ENCODE results near the gene ZFP62.

ZFP62 gene

DNA sequence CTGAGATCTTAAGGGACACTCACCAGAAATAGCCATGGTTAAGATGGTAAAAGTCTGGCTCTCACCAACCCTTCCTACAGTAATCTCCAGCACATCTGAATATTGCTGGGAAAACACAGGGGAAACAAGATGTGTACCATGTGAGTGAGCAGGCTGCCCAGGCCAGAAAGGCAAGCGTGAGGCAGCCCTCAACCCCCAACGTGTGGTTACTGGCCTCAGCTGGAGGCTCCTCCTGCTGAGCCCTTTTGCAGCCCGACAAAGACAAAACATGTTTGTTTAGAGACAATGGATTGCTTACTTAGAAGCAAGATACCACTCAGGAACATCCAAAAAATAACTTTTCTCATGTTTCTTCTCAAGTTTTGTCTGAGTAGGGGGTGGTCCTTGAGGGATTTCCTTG is 16.6 kb downstream of the ZFP62 start:
- no peak overlapping the region for H3K4me3 ChIP-seq (ENCODE audit: low read depth, low read length)
- TF ChIP-seq, protein P1, sequence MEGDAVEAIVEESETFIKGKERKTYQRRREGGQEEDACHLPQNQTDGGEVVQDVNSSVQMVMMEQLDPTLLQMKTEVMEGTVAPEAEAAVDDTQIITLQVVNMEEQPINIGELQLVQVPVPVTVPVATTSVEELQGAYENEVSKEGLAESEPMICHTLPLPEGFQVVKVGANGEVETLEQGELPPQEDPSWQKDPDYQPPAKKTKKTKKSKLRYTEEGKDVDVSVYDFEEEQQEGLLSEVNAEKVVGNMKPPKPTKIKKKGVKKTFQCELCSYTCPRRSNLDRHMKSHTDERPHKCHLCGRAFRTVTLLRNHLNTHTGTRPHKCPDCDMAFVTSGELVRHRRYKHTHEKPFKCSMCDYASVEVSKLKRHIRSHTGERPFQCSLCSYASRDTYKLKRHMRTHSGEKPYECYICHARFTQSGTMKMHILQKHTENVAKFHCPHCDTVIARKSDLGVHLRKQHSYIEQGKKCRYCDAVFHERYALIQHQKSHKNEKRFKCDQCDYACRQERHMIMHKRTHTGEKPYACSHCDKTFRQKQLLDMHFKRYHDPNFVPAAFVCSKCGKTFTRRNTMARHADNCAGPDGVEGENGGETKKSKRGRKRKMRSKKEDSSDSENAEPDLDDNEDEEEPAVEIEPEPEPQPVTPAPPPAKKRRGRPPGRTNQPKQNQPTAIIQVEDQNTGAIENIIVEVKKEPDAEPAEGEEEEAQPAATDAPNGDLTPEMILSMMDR (IDR thresholded peaks at IDR 0.05; ENCODE audit: low read depth, low read length) = no peak

DNA sequence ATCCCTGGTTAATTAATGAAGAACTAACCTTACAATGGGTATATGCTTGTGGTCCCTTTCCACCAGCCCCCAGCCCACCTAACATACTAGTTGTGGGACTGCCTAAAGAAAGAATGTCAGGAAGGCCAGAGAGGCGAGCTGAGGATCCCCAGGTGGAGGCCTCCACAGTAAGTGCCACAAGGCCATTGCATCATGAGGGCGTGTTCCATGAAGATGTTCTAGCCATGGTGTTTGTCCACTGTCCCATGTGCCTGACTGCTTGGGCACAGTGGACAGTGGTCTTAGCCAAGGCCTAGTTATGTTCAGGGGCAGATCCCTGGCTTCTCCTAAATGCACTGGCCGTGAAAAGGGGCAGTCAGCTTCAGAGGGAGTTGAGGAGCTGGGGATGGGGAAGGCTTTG is 21.1 kb downstream of the ZFP62 start:
- no peak overlapping the region for H3K4me3 ChIP-seq (ENCODE audit: low read depth, low read length)
- TF ChIP-seq, protein P1 (IDR thresholded peaks at IDR 0.05; ENCODE audit: low read depth, low read length) = no peak

DNA sequence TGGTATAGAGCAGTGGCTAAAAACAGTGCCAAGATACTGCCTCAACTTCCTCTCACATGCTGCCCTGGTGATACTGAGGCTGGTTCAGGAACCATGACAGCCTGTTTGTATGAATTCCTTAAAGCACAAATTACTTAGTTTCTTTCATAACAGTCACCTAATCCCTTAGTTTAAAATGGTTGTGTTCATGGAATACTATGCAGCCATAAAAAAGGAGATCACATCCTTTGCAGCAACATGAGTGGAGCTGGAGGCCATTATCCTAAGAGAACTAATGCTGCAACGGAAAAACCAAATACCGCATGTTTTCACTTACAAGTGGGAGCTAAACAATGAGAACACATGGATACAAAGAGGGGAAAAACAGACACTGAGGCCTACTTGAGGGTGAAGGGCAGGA is 21.8 kb downstream of the ZFP62 start:
- H3K4me3 ChIP-seq (ENCODE audit: low read depth, low read length) = no peak overlapping the region
- TF ChIP-seq, protein P1 (IDR thresholded peaks at IDR 0.05; ENCODE audit: low read depth, low read length) = no peak

DNA sequence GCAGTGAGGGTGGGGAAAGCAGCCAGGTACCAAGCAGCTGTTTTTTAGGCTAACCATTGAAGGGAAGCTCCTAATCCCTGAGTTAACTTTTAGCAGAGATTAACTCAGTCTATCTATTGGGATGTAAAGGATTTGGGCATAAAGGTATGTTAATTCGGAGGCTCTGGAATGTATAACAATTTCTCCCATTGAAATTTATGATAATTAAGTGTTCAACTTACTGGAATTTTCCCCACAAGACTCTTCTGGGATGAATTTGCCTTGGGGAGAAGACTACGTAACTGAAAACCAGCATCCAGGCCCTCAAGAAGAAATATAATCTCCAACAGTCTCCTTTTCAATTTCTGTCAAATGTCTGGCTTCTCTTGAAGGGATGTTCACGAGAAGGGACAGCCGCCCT is 23.6 kb downstream of the ZFP62 start:
- no peak overlapping the region for H3K4me3 ChIP-seq (ENCODE audit: low read depth, low read length)
- TF ChIP-seq, protein P1 (IDR thresholded peaks at IDR 0.05; ENCODE audit: low read depth, low read length) = no peak

DNA sequence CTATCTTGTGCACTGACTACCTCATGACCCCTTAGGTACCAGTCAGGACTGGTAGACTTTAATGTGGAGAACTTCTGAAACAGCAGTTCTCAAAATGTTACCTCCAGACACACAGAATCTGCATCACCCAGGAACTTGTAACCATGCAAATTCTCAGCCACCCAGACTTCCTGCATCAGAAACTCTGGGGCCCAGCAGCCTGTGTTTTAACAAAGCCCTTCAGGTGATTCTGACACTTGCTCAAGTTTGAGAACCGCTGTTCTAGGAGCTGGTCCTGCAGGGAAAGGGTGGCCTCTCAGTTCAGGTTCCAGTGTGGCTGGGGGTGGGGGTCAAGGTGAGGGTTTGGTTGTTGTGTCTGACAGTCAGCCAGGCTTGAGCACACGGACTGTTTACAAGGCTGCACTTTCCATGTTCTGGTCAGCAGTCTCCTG is 28.4 kb downstream of the ZFP62 start:
- TF ChIP-seq, protein P1 (IDR thresholded peaks at IDR 0.05; ENCODE audit: low read depth, low read length) = no peak
- H3K4me3 ChIP-seq (ENCODE audit: low read depth, low read length) = peak overlapping the region; percentile 81; the same call in 1 of the 2 replicates

DNA sequence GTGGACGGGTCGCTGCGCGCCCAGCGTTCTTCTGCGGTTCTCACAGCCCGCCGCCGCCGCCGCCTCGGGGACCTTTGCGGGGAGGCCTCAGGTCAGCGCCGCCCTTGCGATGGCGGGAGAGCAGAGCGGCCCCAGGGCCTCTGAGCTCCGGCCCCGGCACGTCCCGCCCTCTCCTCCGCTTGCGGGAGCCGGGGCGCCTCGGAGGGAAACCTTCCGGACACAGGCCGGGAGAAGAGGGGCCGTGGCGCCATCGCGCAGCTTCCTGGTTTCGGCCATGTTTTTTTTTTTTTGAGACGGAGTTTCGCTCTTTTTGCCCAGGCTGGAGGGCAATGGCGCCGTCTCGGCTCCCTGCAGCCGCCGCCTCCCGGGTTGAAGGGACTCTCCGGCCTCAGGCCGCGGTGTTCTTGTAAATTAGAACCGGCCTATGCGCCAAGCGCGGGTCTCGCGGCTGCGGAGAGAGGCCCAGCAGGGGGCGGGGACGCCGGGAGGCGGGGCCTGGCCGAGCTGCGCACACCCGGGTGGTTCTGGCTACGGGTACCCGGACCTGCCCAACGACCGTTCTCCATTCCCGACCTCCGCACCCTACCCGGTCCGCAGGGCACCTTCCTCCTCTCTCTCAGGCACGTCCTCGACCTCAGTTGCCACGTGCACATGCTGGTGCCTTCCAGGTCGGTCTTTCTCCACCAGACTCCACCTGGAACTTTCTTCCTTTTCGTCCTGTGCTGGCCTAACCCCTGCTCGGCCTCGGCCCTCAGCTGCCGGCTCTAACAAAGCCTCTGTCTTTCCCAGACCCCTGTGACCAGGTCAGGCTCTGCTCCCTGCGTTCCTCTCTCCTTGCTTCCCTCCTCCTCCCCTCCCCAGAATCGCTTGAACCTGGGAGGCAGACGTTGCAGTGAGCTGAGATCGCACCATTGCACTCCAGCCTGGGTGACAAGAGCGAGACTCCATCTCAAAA is 29.7 kb downstream of the ZFP62 start:
- TF ChIP-seq, protein P1 (IDR thresholded peaks at IDR 0.05; ENCODE audit: low read depth, low read length) = no peak
- H3K4me3 ChIP-seq (ENCODE audit: low read depth, low read length) = peak overlapping the region; percentile 81

All from WI38 (cell line).